HG03280 (cell line): ENCODE data around the gene CCDC91.
"Not testable (repeated sequence)": the region's sequence is repeated elsewhere in the genome, so short reads cannot be mapped to it uniquely, and the experiment has no call there.

Experiments used
- ATAC-seq: cut with Tn5 transposase; IDR thresholded peaks from one replicate; pipeline ENCODE4 v1.9.1; 2021; ENCODE audit warnings: mild to moderate bottlenecking, moderate library complexity; ENCODE audit not compliant: unreplicated experiment

The CCDC91 gene

GRCh38 chr12:28231248-28231647, 41.0 kb downstream of the CCDC91 start:
- no peak for ATAC-seq

GRCh38 chr12:28232211-28232928, 42.1 kb downstream of the CCDC91 start:
- no peak for ATAC-seq

GRCh38 chr12:28234444-28234843, 44.2 kb downstream of the CCDC91 start:
- no peak for ATAC-seq

- no peak for ATAC-seq
Measured at GRCh38 chr12:28235015-28235414, 44.8 kb downstream of the CCDC91 start.

GRCh38 chr12:28235985-28236384, 45.7 kb downstream of the CCDC91 start:
- no peak for ATAC-seq

- ATAC-seq = no peak
Measured at GRCh38 chr12:28237423-28237822, 47.2 kb downstream of the CCDC91 start.

- ATAC-seq = no peak
Measured at GRCh38 chr12:28239918-28240317, 49.7 kb downstream of the CCDC91 start.

- ATAC-seq = no peak
Measured at GRCh38 chr12:28240853-28241252, 50.6 kb downstream of the CCDC91 start.

- no peak for ATAC-seq
Measured at GRCh38 chr12:28242129-28242495, 51.9 kb downstream of the CCDC91 start.

- no peak for ATAC-seq
Measured at GRCh38 chr12:28242496-28243309, 52.4 kb downstream of the CCDC91 start.

- no peak for ATAC-seq
Measured at GRCh38 chr12:28243310-28243633, 53.0 kb downstream of the CCDC91 start.

GRCh38 chr12:28247806-28248205, 57.5 kb downstream of the CCDC91 start:
- no peak for ATAC-seq

GRCh38 chr12:28248555-28249145, 58.4 kb downstream of the CCDC91 start:
- no peak for ATAC-seq

GRCh38 chr12:28253161-28253641, 62.9 kb downstream of the CCDC91 start:
- peak; percentile 91 for ATAC-seq

- ATAC-seq = no peak
Measured at GRCh38 chr12:28257411-28257810, 67.2 kb downstream of the CCDC91 start.

- no peak for ATAC-seq
Measured at GRCh38 chr12:28258998-28259397, 68.7 kb downstream of the CCDC91 start.

GRCh38 chr12:28265435-28266042, 75.3 kb downstream of the CCDC91 start:
- no peak for ATAC-seq

- not testable (repeated sequence) for ATAC-seq
Measured at GRCh38 chr12:28267920-28268607, 77.8 kb downstream of the CCDC91 start.

- no peak for ATAC-seq
Measured at GRCh38 chr12:28268608-28269229, 78.5 kb downstream of the CCDC91 start.

GRCh38 chr12:28269851-28270250, 79.6 kb downstream of the CCDC91 start:
- no peak for ATAC-seq
